GM19455 (cell line): ENCODE results near the gene CFAP221.

ENCODE experiments used
- ATAC-seq: cut with Tn5 transposase; IDR thresholded peaks from one replicate; pipeline ENCODE4 v1.9.1; 2021; ENCODE audit not compliant: unreplicated experiment

CFAP221 gene

DNA sequence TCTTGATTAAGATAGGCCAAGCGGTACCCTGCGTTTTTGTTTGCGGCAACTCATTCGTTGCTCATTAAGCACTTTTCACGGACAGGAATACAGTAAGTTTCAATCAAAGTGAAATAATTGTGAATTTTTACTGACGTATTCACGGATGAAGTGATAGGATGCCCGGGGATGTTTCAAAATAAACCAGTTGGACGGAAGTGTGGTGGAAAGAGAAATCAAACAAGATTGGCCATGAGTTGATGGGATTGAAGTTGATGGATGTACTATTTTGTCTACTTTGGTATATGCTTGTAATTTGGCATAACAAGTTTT, 135.2 kb downstream of the CFAP221 start:
- no peak for ATAC-seq

DNA sequence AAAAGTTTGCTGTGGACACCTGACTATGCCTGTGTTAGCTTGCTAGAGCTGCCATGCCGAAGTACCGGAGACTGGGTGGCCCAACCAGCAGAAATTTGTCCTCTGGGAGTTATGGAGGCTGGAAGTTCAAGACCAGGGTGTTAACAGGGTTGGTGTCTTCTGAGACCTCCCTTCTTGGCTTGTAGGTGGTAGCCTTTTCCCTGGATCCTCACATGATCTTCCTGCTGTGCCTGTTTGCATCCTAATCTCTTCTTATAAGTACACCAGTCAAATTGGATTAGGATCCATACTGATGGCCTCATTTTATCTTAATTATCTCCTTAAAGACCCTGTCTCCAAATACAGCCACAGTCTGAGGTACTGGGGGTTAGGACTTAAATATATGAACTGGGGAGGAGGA, 135.6 kb downstream of the CFAP221 start:
- no peak for ATAC-seq

DNA sequence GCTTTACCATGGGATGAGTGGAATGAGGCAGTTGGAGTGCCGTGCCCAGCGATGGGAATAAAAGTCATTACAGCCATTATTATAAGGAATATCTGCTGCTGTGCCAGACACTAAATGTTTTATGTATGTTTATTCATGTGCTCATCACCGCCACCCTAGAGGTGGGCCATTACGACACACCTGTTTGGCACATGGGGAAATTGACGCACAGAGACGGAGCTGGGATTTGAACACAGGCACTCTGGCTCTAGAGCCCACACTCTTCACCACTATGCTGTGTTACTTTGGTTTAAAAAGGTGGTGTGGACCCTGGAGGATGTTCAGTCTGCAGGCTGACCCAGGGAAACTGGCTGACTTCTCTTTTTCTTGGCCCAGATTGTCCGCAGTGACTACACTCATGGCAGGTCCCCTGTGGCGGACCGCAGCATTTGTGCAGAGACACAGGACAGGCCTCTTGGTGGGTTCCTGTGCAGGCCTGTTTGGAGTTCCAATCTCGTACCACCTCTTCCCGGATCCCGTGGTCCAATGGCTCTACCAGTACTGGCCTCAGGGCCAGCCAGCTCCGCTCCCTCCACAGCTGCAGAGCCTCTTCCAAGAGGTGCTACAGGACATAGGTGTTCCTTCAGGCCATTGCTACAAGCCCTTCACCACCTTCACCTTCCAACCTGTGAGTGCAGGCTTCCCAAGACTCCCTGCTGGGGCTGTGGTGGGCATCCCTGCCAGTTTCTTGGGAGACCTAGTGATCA, 136.4 kb downstream of the CFAP221 start:
- ATAC-seq: no peak

DNA sequence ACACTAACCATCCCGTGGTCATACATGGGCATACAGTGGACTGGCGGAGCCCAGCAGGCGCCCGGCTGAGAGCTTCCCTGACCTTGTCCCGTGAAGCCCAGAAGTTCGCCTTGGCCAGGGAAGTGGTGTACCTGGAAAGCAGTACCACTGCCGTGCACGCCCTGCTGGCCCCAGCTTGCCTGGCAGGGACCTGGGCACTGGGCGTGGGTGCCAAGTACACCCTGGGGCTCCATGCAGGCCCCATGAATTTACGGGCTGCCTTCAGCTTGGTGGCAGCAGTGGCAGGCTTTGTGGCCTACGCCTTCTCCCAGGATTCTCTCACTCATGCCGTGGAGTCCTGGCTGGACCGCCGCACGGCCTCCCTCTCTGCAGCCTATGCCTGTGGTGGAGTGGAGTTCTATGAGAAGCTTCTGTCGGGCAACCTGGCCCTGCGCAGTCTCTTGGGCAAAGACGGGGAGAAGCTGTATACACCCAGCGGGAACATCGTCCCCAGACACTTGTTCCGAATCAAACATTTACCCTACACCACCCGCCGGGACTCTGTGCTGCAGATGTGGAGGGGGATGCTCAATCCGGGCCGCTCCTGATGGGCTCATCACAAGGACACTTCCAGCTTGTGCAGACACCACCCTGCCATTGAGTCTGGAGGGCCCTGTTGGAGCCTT, 137.1 kb downstream of the CFAP221 start:
- ATAC-seq: no peak

DNA sequence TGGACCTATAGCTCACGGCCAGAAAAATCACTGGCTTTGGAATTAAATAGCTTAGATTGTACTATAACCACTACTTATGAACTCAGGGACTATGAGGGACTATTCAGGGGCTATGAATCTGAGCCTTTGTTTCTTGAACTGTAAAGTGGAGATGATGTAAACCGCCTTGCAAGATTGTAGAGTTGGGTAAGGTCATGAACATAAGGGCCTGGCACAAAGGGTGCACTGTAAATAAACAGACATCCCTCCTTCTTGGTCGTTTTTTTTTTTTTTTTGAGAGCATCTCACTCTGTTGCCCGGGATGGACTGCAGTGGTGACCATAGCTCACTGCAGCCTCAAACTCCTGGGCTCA, 137.6 kb downstream of the CFAP221 start:
- ATAC-seq: no peak

DNA sequence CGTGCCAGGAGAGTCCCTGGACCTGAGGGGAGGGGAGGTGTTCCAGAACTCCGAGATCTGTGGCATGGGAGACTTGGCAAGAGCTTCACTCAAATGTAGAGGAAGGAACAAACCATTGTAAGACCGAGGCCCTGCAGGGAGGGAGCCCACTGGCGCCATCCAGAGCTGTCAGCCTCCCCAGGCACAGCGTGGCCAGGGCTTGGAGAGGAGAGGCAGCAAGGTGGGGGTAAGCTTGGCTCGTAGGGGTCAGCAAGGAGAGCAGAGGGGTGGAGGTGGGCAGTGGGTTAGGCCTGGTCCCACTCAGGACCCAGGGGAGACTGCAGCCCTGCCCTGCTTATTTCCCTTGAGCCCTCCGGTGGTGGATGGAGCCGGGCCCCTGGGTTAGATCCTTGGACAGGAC, 138.3 kb downstream of the CFAP221 start:
- no peak for ATAC-seq

DNA sequence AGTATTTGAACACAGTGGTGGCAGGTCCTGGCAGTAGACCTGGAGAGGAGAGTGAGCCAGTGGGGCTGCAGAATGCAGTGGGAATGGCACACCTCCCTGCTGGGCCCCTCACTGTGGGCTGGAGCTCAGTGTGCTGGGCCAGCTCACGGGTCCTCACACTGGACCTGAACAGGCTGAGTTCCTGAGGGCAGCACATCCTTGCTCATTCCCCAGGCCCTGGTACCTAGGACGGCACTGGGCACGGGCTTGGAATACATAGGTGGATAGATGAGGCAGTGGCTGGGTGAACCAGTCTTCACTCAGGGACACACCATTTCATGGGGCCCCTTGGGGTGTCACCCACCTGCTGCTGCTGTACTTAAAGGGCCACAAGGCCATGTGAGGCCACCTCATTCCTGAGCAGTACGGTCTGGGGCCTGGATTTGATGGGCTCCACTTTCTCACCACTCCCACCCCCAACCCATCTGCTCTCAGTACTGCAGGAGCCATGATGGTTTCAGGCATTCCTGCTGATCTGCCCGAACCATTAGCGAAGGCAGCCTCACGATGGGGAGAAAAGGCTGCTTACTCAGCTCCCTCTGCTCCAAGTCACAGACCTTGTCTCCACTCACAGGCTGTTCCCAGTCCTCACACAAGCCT, 138.9 kb downstream of the CFAP221 start:
- ATAC-seq: no peak

DNA sequence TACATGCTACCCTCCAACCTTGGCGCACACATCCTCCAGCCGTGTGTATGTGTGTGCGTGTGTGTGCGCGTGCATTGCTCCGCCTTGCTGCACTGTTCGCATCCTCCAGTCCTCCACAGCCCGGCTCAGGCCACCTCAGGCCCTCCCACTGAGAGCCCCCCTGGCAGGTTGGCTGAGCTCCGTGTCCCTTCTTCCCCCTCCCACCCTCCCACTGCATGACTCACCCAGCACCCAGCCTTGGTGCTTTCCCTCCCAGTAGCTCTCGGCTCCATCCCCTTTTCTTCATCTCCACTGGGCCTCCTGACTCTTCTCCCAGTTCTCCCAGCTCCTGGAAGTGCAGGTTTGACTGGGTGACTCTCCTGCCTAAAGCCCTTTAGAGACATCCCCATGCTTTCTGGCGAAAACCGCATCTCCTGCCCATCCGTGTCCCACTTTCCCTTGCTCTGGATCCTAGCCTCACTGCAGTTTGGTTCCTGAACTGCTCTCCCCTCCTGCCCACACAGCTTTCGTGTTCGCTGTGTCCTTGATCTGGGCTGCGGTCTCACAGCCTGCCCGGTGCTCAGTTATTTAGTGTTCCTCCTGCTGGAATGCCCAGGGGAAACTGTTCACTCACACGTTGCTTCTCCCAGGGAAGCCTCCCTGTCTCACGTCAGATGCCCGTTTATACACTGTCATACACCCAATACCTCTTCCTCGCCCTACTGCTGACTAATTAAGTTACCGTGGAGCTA, 139.6 kb downstream of the CFAP221 start:
- no peak for ATAC-seq

DNA sequence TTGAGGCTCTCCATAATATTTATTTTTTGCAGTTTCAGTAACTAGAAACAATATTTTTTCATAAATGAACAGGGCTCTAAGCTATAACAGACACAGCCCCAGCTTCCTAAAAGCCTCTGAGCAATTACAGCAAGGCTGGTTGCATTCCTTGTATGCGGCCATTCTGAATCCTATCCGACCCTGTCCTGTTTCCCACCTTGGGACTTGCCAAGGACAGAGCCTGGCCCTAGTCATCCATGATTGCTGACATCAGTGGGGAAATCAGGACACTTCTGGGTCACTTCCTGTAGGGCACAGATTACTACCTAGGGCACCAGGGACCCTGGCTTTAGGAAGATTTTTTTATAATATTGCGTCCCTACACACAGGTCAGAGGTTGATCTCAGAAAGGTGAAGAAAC, 140.3 kb downstream of the CFAP221 start:
- ATAC-seq: no peak

DNA sequence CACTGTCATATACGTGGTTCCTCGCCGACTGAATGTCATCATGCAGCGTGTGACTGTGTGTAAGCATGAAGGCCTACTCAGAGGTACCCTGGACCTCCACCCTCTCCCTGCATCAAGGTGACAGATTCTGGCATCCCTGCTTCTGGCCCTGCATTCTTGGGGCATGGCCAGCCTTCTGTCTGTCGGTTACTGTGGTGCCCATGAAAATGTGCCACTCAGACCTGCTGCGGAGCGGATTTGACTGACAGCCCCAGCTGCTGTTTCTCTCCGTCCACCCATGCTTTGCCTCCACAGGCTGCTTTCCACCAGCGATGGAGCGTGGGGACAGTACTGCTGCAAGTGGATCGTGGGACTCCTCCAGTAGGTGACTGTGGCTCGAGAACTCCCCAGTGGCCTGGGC, 144.4 kb downstream of the CFAP221 start:
- no peak for ATAC-seq

DNA sequence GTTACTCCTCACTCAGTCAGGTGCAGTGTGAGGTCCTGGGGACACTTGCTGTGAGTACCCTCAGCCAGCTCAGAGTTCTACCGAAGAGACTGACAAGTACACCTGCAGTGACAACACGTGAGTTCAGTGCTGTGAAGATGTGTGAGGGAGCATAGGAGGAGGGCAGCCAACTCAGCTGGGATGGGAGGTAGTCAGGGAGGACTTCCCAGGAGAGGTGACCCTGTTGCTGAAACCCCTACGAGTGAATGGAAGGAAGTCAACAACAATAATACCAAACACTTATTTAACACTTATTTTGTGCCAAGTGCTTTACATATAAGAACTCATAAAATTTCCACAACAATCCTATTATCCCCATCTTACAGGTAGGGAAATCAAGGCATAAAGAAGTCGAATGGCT, 145.0 kb downstream of the CFAP221 start:
- ATAC-seq: no peak

DNA sequence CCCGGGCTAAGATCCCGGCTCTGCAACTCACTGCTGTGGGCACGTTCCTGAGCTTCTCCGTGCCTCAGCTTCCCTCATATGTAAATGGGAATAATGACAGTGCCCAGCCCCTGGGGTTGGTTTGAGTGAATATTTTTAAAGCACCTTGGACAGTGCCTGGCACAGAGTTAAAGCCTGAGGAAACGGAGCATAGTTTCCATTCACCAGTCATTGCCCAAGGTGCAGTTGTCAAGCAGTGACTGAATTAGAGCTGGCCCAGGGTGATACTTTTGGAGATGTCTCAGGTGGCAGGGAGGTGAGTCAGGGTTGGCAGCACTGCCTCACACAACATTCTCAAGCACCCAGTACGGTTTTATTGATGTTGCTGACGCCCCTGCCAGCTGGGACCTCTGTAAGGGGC, 146.9 kb downstream of the CFAP221 start:
- ATAC-seq: no peak

DNA sequence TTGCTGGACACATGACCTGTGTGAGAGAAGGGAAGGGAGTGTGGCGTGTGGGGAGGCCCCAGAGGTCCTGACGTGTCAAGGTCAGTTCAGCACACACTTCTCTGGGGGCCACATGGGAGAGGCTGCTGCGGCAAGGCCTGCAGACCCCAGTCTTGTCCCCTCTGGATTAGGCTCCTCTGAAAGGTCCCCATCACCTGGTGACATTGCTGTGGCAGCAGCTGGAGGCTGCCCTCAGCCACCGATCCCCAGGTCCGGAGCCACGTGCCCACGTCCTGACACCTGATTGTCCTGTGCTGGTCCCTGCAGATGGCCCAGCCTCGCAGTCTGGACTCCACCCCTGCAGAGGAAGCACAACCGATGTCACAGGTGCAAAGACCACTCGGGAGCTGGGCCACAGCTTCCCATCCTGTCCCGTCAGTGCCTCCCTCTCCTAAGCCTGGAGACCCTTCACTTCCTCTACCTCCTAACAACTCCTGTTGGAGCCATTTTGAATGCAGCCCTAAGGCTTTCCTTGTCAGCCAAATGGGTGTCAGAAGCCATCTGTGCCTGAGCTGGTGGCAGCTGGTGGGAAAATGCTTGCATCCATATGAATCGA, 147.5 kb downstream of the CFAP221 start:
- ATAC-seq: no peak

DNA sequence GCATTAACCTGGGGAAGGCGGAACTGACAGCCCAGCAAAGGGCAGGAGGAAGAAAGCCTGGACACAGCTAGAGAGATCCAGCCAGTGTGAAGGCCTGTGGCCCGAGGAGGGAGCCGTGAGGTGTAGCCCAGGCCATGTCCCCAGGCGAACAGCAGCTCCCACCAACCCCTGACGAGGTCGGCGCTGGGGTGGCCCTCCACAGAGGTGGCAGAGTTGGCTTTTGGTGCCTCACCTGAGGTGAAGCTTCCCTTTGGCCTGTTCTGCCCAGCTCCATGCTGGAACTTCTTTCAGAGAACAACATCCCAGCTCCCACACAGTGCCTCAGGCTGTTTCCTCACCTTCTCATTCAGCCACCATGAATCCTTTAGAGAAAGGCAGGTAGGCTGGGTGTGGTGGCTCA, 148.1 kb downstream of the CFAP221 start:
- no peak for ATAC-seq

DNA sequence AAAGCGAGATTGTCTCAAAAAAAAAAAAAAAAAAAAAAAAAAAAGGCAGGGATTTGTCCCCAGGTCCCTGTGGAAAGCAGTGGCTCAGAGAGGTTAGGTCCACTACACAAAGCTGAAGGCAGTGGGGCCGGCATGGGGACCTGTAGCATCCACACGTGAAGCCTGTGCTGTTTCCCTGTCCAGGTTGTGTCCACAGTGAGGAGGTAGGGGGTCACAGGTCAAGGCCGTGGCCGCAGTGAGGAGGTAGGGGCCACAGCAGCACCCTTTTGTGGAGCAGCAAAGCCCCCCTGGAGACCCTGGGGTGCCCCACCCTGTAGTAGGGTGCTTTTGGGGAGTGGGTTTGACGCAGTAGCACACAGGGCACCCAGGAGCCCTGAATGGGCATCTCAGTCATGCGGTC, 148.7 kb downstream of the CFAP221 start:
- ATAC-seq: no peak

DNA sequence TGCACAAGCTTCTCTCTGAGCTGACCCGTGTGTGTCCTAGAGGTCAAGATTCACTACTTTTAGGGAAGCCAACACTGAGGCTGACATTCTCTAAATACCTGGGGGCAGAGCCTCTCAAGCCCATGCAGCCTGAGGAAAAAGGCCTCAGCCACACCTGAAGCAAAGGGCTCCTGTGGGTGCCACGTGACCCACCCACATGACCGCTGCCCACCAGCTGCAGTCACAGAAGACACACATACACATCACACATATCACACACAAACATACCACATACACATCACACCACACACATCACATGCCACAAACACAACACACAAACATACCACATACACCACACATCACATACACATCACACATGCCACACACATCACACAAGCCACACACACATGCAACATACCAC, 149.3 kb downstream of the CFAP221 start:
- no peak for ATAC-seq

DNA sequence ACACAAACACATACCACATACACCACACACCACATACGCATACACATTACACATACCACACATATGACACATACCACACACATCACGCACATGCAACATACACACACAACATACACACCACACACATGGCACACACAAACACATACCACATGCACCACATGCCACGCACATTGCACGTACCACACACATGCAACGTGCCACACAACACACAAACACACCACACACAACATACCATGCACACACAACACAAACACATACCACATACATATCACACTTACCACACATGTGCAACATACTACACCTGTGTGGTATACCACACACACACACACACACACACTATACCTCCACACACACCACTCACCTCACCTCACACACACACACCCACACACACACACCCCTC, 149.7 kb downstream of the CFAP221 start:
- no peak for ATAC-seq

DNA sequence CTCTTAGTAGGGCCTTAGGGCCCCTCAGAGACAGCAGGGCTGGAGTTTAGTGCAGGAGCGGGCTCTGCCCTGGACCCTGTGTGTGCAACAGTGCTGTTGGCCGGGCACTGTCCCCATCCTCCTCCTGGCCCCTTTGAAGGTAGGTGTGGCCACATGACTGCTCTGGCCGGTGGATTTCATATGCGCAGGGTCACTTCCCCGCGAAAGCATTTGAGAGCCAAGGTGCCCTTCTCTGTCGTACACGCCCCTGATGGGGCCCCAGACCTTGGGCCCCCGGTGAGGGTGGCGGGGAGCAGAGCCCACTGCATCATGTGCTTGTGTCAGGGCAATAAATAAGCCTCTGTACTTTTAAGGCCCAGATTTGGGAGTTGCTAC, 150.2 kb downstream of the CFAP221 start:
- no peak for ATAC-seq

DNA sequence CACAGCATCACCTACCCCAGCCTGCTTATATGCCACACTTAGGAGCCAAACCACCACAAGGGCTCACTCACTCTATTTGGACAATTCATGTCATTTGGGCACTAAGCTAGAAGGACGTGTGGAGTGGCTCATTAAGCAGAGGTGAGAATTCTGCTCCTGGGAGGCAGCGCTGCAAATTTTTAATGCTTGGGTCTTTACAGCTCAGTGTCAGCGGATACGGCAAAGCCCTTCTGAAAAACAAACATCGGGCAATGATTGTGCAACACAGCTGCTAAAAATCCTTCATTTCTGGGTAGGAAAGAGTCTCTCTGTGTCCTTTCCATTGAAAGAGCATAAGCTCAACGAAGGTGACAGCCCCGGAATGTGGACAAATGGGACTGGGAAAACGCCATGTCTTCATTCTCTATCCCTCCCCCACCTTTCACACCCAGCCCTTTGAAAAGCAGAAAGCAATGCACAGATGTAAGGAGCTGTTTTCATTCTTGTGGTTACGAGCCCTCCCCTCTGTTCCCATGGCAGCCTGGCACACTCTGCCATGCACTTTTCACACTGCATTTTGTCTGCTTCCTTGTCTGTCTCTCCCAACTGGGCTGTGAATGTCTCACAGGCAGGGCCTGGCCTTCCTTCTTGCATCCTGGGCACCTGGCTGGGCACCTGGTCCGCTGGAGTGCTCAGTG, 150.7 kb downstream of the CFAP221 start:
- ATAC-seq: no peak

DNA sequence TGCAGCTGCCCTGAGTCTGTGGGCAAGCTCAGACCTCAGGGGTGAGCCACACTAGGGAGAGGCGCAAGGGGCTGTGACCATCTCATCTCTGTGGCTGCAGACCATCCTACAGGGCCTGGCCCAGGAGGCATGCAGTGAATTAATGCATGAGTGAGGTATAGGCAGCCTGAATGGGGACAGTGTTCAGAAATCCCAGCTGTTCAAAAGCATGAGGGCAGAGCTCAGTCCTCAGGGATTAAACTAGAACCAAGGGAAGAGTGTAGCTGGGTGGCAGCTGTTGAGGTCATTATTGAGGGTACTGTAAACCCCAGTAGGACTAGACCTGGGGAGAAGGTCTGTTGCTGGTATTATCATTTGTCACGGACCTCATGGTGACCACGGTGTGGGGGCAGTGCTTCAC, 151.8 kb downstream of the CFAP221 start:
- ATAC-seq: no peak

DNA sequence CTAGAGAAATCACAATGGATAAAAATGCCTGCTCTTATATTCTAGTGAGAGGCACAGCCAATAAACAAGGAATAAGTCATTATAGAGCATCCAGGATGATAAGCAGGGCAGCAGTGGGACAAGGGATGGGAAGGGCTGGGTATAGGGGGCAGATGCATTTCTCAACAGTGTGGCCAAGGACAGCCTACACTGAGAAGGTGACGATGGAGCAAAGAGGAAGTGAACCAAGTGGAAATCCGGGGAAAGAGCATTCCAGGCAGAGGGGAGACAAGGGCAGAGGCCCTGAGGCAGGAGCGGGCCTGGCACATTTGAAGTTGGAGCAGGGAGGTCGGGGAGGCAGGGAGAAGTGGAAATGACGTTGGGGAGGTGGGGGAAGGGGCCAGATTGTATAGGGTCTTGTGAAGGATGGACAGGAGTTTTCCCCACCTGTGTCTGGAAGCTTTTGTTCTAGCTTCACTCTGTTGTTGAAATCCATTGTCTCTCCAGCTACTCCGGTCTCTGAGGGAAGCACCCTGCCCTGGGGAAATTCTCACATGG, 152.3 kb downstream of the CFAP221 start:
- no peak for ATAC-seq
